ENCODE measurements around the gene MAGI2.

- TF ChIP-seq, protein P1, sequence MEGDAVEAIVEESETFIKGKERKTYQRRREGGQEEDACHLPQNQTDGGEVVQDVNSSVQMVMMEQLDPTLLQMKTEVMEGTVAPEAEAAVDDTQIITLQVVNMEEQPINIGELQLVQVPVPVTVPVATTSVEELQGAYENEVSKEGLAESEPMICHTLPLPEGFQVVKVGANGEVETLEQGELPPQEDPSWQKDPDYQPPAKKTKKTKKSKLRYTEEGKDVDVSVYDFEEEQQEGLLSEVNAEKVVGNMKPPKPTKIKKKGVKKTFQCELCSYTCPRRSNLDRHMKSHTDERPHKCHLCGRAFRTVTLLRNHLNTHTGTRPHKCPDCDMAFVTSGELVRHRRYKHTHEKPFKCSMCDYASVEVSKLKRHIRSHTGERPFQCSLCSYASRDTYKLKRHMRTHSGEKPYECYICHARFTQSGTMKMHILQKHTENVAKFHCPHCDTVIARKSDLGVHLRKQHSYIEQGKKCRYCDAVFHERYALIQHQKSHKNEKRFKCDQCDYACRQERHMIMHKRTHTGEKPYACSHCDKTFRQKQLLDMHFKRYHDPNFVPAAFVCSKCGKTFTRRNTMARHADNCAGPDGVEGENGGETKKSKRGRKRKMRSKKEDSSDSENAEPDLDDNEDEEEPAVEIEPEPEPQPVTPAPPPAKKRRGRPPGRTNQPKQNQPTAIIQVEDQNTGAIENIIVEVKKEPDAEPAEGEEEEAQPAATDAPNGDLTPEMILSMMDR (IDR thresholded peaks at IDR 0.05) = no peak
- TF ChIP-seq EP300 (IDR thresholded peaks at IDR 0.05) = no peak
Observed at GRCh38 chr7:78863281-78863680, 590.2 kb downstream of the MAGI2 start.

Data from ovary (tissue), 3 donors.